IPS-NIHi7 (cell line): Measurements from ENCODE around the gene BST1.

ENCODE experiments used
- DNase-seq: peaks from one replicate; pipeline ENCODE4 v3.0.0; 2012; ENCODE audit warnings: mixed read lengths; ENCODE audit errors: extremely low spot score

Gene BST1, protein sequence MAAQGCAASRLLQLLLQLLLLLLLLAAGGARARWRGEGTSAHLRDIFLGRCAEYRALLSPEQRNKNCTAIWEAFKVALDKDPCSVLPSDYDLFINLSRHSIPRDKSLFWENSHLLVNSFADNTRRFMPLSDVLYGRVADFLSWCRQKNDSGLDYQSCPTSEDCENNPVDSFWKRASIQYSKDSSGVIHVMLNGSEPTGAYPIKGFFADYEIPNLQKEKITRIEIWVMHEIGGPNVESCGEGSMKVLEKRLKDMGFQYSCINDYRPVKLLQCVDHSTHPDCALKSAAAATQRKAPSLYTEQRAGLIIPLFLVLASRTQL

GRCh38 chr4:15702941-15703403 lies at the start of gene BST1:
TSS of gene BST1 (plus strand) at chr4:15703065. CDS start at chr4:15703145, 80 bp downstream.
- DNase-seq, result peak; percentile 48

DNA sequence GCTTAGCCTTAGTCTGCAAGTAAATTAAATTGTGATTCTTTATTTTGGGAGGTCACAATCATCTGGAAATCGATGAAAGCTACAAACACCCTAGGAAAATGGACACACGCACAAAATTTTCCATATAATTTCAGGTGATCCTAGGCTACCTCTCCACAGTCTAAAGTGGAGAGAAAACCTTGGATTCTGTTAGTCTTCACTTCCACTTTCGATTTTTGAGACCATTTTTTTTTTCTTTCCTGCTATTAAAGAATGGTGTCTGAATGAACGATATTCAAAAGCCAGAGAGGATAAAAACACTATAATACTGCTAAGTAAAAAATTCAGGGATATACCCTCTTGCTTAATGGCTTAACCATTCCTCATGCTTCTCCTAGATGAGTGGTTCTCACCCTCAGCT lies 49.4 kb upstream of the BST1 start:
- no peak for DNase-seq

DNA sequence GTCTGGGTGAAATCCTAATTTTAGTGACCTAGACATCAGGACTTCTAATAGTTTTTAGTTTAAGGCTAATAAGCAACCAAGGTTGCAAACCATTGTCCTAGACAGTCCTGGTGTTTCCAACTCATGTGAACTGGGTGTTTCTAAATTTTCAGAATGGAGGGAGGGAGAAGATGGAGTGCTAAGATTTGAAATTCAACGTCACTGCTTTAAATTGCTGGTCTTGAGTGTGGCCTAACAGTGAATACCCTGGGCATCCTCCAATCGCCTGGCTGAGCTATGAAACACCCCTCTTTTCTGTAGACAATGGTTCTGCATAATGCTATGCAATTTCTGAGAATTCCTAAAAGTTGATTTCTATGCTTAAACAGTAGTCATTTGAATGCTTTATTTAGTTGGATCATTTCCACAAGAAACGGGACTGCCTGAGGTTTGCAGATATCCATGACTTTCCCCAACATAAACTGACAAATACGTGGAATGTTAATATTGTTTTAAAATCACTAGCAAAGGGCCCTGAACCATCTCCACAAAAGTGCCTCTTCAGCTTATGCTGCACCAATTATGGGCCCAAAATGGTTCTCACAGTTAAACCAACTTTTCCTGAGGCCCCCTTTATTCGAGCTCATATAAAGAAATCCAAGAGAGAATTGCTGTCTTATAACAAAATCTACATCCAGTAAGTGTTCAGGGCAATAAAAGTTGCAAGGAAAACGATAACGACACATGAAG lies 48.8 kb upstream of the BST1 start:
- DNase-seq, result peak; percentile 10

DNA sequence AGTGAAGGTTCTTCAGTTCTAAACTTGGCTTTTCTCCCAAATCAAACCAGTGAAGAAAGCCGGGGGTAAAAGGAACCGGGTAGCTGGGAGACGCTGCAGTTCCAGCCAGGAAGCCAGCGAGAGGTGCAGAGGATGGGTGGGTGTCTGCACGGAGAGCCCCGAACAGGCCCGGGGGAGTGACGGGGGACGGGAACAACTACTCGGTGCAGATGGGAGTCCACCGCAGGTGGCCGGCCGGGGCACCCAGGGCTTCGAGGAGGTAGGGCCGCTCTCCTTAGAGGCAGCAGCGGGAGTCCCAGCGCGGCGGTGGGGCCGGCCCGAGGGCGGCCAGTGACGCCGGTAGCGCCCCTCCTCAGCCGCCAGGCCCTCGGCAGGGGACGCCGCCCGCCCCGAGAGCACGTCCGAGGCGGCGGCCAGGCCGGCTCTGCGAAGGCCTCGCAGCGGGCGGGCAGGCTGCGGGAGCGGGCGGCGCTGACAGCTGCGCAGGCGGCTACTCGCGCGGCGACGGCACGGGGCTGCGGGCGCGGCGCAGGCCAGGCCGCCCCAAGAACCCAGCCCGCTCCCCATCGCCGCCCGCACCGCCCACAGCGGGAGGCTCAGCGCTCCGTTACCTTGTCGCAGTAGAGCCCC lies 48.2 kb upstream of the BST1 start:
- DNase-seq, result peak; percentile 55

GRCh38 chr4:15655223-15656037 lies 47.4 kb upstream of the BST1 start, which contains the start of gene FBXL5:
TSS of gene FBXL5 (minus strand) at chr4:15655357. CDS start at chr4:15655287, 70 bp downstream.
- DNase-seq, result peak; percentile 93

- no peak for DNase-seq
These were observed 46.8 kb upstream of the BST1 start for GRCh38 chr4:15656038-15656470.

DNA sequence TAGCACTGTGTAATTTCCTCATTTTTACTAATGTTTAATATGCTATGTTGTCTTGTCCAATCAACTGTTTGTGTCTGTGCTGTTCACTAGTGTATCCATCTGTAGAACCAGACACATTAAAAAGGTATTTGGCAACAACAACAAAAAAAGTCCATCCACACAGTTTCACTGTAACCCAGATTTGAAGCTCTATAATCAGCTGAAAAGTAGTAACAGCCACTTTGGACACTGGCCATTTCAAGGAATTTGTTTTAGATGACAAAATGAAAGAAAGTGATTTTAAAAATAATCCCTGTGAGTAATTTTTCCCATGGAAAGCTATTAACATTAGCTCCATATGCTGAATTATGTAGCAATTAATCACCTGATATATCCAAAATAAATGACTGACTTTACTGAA lies 45.5 kb upstream of the BST1 start:
- DNase-seq, result no peak

DNA sequence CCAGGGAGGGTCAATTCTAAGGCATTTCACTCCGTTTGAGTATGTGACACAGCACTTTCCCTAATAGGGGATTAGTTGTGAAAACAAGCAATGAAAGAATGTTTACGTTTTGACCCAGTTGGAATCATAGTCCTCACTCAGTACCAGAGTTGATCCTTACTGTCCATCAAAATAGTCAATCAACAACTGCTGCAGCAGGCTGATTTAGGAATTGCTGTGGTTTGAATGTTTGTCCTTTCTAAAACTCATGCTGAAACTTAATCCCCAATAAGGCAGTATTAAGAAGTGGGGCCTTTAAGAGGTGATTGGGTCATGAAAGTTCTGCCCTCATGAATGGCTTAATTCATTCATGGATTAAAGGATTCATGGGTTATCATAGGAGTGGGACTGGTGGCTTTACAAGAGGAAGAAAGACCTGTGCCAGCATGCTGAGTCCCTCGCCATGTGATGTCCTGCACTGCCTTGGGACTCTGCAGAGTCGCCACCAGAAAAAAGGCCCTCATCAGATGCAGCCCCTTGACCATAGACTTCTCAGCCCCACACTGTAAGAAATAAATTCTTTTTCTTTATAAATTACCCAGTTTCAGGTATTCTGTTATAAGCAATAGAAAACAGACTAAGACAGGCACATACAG lies 44.6 kb upstream of the BST1 start:
- DNase-seq, result no peak

- DNase-seq, result no peak
These were observed 44.1 kb upstream of the BST1 start for GRCh38 chr4:15658781-15659180.

- DNase-seq, result no peak
These were observed 42.9 kb upstream of the BST1 start for GRCh38 chr4:15659768-15660570.

- no peak for DNase-seq
These were observed 37.0 kb upstream of the BST1 start for GRCh38 chr4:15665753-15666365.

DNA sequence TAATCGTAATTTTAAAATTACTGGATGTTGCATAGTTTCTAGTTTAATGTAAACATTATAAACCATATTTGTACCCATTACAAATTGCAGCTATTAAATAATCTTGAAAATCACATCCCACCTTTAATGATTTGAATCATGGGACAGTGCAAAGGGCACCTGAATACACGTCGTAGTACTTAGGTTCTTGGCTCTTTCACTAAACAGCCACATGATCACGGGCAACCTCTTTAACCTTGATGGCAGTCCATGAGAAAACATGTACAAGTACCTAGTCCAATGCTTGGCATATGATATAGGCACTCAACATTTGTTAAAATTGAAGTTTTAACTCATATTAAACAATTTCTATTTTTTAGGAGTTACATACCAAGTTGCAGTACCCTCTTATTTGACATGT lies 35.9 kb upstream of the BST1 start:
- DNase-seq, result no peak

DNA sequence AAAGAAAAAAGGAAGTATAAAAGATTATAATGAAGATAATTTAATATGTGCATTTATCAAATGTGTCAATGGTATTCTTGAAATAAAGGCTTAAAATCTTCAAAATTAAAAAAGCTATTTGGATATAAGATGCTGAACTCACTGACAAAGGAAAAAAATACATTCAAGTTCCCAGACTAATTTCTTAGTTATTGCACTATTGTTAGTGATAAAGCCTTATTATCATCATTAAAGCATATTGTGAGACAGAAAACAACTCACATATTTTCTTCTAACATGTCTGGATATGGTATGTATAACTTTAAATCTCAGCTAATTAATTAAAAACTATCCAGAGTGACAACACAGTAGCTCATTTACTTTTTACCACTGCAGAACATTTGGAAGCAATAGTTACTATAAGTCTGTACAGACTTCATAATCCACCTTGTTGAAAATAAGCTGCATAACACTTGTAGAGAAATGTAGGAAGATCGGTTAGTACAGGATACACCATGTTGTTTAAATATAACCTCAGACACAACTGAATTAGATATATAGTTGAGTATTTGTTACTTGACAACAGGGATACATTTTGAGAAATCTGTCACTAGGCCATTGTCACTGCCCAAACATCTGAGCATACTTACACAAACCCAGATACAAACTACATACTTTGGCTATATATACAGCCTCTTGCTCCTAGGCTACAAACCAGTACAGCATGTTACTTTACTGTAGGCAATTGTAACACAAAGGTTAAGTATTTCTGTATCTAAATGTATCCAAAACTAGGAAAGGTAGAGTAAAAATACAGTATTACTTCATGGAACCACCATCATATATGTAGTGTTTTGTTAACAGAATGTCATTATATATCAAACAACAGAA lies 34.1 kb upstream of the BST1 start:
- no peak for DNase-seq

GRCh38 chr4:15670576-15670975 lies 32.3 kb upstream of the BST1 start:
- no peak for DNase-seq

- DNase-seq, result no peak
These were observed 30.8 kb upstream of the BST1 start for GRCh38 chr4:15672101-15672500.

- no peak for DNase-seq
These were observed 29.5 kb upstream of the BST1 start for GRCh38 chr4:15673337-15673736.

GRCh38 chr4:15674046-15674445 lies 28.8 kb upstream of the BST1 start:
- DNase-seq, result no peak

- DNase-seq, result no peak
These were observed 27.9 kb upstream of the BST1 start for GRCh38 chr4:15674926-15675325.

DNA sequence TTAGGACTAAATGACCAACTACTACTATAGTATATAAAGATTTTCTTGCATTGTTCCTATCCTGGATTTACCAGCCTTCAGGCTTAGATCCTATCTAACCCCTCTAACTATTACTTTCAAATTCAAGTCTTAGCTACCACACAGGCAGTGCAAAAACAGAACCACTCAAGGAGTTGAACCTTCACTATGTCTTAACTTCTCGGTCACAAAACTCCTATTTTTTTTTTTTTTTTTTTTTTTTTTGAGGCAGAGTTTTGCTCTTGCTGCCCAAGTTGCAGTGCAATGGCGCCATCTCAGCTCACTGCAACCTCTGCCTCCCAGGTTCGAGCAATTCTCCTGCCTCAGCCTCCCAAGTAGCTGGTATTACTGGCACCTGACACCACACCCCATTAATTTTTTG lies 27.5 kb upstream of the BST1 start:
- no peak for DNase-seq
